Measurements from ENCODE around the gene CYTH2. TPM values are rescaled to one million over a fixed set of nuclear protein-coding genes. Genes with fewer than 3 reads are reported as not detected.

CYTH2 gene
- total and polyA plus RNA-seq, 12 donors, result 26.3 to 93.5 (median 52.8) TPM

DNA sequence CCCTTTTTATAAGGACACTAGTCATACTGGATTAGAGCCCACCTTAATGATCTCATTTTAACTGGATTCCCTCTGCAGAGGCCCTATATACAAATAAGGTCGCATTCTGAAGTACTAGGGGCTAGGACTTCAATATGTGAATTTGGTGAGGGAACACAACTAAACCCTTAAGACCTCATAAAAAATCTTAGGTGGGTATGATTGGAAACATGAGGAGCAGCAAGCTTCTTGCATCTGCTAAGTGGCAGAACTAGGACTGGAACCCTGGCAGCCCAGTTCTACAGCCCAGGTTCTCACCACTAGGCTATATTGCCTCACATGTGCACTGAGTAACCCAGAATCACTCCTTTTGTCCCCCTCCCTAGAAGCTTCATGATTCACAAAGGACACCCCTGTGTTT, 40.5 kb upstream of the CYTH2 start:
- H3K27ac ChIP-seq, result no peak overlapping the region
- intact Hi-C loops (cut with DNase I), result no loop called here
- no peak overlapping the region for H3K4me3 ChIP-seq
- 85 to 100% (median 92%) methylated on average over 1 of the region's 1 CpG for WGBS, 4 donors
- TF ChIP-seq, protein P1, sequence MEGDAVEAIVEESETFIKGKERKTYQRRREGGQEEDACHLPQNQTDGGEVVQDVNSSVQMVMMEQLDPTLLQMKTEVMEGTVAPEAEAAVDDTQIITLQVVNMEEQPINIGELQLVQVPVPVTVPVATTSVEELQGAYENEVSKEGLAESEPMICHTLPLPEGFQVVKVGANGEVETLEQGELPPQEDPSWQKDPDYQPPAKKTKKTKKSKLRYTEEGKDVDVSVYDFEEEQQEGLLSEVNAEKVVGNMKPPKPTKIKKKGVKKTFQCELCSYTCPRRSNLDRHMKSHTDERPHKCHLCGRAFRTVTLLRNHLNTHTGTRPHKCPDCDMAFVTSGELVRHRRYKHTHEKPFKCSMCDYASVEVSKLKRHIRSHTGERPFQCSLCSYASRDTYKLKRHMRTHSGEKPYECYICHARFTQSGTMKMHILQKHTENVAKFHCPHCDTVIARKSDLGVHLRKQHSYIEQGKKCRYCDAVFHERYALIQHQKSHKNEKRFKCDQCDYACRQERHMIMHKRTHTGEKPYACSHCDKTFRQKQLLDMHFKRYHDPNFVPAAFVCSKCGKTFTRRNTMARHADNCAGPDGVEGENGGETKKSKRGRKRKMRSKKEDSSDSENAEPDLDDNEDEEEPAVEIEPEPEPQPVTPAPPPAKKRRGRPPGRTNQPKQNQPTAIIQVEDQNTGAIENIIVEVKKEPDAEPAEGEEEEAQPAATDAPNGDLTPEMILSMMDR (IDR thresholded peaks at IDR 0.05), result no peak
- no peak for TF ChIP-seq POLR2A (IDR thresholded peaks at IDR 0.05)
- no peak for DNase-seq
- no peaks in the 10 kb centered on the region for H3K36me3 ChIP-seq (replicated peaks in 1 of 2)
- peaks cover 0 to 7% of the 10 kb centered on the region in 2 donors for H3K4me1 ChIP-seq (replicated peaks in 1 of 2)
- H3K9me3 ChIP-seq (replicated peaks in 1 of 3), result no peaks in the 10 kb centered on the region
- H3K27me3 ChIP-seq, result no peaks in the 10 kb centered on the region

DNA sequence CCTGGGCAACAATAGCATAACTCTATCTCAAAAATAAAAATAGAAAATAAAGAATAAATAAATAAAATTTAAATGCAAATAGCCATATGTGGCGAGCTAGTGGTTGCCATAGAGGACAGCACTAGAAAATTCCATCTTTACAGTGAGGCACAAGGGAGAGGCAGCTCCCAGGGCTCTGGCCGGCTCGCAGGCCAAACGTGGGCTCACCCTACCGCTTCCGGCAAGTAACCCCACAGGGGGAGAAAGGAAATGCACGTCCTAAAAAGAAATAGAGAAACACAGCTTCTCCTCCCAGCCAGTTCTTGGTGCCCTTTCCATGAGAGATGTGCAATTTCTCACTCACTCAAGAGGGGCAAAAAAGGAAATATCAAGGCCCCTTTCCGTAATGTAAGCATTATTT, 35.8 kb upstream of the CYTH2 start:
- no peaks in the 10 kb centered on the region for H3K36me3 ChIP-seq (replicated peaks in 1 of 2)
- WGBS, 4 donors, result 71 to 81% (median 77%) methylated on average over 8 of the region's 8 CpGs
- H3K4me3 ChIP-seq, result no peak overlapping the region
- no peaks in the 10 kb centered on the region for H3K4me1 ChIP-seq (replicated peaks in 1 of 2)
- no peaks in the 10 kb centered on the region for H3K27me3 ChIP-seq
- H3K9me3 ChIP-seq (replicated peaks in 1 of 3), result no peaks in the 10 kb centered on the region
- H3K27ac ChIP-seq, result no peak overlapping the region
- TF ChIP-seq, protein P1 (IDR thresholded peaks at IDR 0.05), result no peak
- TF ChIP-seq POLR2A (IDR thresholded peaks at IDR 0.05), result no peak
- no peak for DNase-seq
- intact Hi-C loops (cut with DNase I), result no loop called here

DNA sequence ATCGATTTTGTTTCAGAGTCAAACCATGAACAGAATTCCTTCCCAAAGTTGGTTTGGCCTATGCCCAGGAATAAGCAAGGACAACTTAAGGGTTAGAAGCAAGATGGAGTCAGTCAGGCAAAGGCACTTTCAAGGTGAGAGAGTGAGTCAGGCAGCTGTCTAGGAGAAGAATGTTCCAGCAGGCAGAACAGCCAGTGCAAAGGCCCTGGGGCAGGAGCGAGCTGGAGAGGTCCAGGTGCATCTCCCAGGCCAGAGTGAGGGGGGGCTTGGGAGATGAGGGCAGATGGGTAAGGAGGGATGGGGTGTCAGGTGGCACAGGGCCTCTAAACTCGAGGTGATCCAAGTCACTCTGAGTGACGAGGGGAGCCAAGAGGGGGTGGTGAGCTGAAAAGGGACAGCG, 32.6 kb upstream of the CYTH2 start:
- Histone ChIP-seq H3K27ac (no peak overlapping the region), H3K27me3 (no peaks in the 10 kb centered on the region), H3K9me3 (replicated peaks in 1 of 3) (no peaks in the 10 kb centered on the region), H3K36me3 (replicated peaks in 1 of 2) (no peaks in the 10 kb centered on the region), H3K4me3 (no peak overlapping the region), H3K4me1 (replicated peaks in 1 of 2) (no peaks in the 10 kb centered on the region)
- WGBS, 4 donors, result 84 to 91% (median 86%) methylated on average over 5 of the region's 5 CpGs
- TF ChIP-seq, protein P1 (IDR thresholded peaks at IDR 0.05), result no peak
- TF ChIP-seq POLR2A (IDR thresholded peaks at IDR 0.05), result no peak
- DNase-seq, result no peak
- intact Hi-C loops (cut with DNase I), result no loop called here

DNA sequence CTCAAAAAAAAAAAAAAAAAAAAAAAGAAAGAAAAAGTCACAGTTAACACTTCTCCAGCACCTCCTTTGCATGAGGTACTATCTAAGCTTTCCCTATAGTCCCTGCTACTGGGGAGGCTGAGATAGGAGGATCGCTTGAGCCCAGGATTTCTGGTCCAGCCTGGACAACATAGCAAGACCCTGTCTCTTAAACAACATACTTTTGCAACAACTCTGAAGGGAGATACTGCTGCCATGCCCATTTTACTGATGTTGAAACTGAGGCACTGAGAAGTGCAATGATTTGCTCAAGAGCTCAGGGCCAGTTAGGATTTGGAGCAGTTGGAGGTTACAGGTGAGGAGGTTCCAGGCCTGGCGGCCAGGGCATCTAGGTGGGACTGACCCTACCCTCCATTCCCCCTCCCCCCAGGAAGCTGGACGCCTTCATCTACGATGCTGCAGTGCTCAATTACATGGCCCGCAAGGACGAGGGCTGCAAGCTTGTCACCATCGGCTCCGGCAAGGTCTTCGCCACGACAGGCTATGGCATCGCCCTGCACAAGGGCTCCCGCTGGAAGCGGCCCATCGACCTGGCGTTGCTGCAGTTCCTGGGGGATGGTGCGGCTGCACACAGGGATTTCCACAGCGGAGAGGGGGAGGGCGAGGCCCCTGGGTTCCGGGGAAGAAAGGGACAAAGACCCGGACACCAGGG, 27.7 kb upstream of the CYTH2 start:
- Histone ChIP-seq H3K36me3 (replicated peaks in 1 of 2) (no peaks in the 10 kb centered on the region), H3K9me3 (replicated peaks in 1 of 3) (no peaks in the 10 kb centered on the region), H3K4me3 (no peak overlapping the region), H3K4me1 (replicated peaks in 1 of 2) (peaks cover 3 to 18% of the 10 kb centered on the region in 2 donors), H3K27me3 (peaks cover 5% of the 10 kb centered on the region), H3K27ac (no peak overlapping the region)
- TF ChIP-seq, protein P1 (IDR thresholded peaks at IDR 0.05), result no peak
- no peak for TF ChIP-seq POLR2A (IDR thresholded peaks at IDR 0.05)
- 93 to 97% (median 96%) methylated on average over 5 to 20 of the region's 20 CpGs for WGBS, 4 donors
- no peak for DNase-seq
- intact Hi-C loops (cut with DNase I), result loop anchor here in 1 of 2 donors (10.0 kb wide), 1 partner anchor 47 kb away; the partner anchor contains the start of genes GRIN2D and KDELR1
